Panc1 (cell line): ENCODE results near the gene TXNDC11.

Experiments used
- CTCF ChIP-seq: fragments of 450-650 bp; IDR thresholded peaks from 2 replicates; pipeline ENCODE4 v1.5.1; 2017; ENCODE audit warnings: mild to moderate bottlenecking
- POLR2AphosphoS5 ChIP-seq: IDR thresholded peaks from 2 replicates; pipeline ENCODE4 v1.6.1; 2012; ENCODE audit warnings: mild to moderate bottlenecking, low read depth, low read length, moderate library complexity
- SIN3A ChIP-seq: IDR thresholded peaks from 2 replicates; pipeline ENCODE4 v1.6.1; 2012; ENCODE audit warnings: low read depth, mild to moderate bottlenecking, low read length, moderate library complexity, borderline replicate concordance; ENCODE audit not compliant: insufficient read depth
- TCF7L2 ChIP-seq: IDR thresholded peaks from 2 replicates; pipeline ENCODE4 v1.6.1; 2011; ENCODE audit warnings: mild to moderate bottlenecking, low read depth, low read length, inconsistent platforms

- no peak for TF ChIP-seq CTCF
- no peak for TF ChIP-seq POLR2AphosphoS5
- no peak for TF ChIP-seq SIN3A
- TF ChIP-seq TCF7L2: no peak
Observed at GRCh38 chr16:11687601-11688519, 54.8 kb downstream of the TXNDC11 start.
